SK-N-SH (cell line): ENCODE measurements around the gene SPIRE1.

Experiments used
- FOXM1 ChIP-seq: IDR thresholded peaks from 2 replicates; pipeline ENCODE4 v1.4.0; 2012; ENCODE audit warnings: low read depth, mild to moderate bottlenecking
- MXI1 ChIP-seq: IDR thresholded peaks from 2 replicates; pipeline ENCODE4 v1.6.1; 2012; ENCODE audit warnings: mild to moderate bottlenecking, low read depth, low read length, improper control_type of control experiment
- POLR2AphosphoS5 ChIP-seq: IDR thresholded peaks from 2 replicates; pipeline ENCODE4 v1.6.1; 2012; ENCODE audit warnings: low read depth, low read length
- RCOR1 ChIP-seq: fragments of 150-350 bp; IDR thresholded peaks from 2 replicates; pipeline ENCODE4 v1.6.1; 2017; ENCODE audit warnings: antibody characterized with exemption, low read length
- TF ChIP-seq, protein P1 (sequence below): IDR thresholded peaks from 2 replicates; pipeline ENCODE4 v1.4.0; 2012; ENCODE audit warnings: low read depth, borderline replicate concordance
- TF ChIP-seq, protein P2 (sequence below): fragments of 200-600 bp; sonication (generic); IDR thresholded peaks from 2 replicates; pipeline ENCODE4 v1.6.1; 2017; ENCODE audit warnings: antibody characterized with exemption, mild to moderate bottlenecking, moderate library complexity

DNA sequence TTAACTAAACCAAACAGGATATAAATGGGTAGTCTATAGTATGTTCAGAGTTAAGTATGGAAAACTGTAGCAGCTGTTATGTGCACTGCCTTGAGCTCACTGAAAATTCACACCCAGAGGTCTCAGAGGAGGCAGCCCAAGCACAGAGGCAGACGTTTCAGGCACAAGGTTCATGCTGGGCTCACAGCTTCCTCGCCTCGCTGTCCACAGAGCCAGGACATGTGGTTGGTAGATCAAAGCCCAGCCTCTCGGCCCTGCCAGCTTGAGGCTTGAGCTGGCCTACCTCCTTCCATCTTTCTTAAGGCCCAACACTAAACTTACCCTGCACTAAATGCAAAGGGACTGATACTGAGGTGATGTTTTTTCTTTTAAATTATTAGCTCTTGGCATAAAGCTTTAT lies 206.5 kb downstream of the SPIRE1 start:
- no peak for TF ChIP-seq MXI1
- TF ChIP-seq, protein P1, sequence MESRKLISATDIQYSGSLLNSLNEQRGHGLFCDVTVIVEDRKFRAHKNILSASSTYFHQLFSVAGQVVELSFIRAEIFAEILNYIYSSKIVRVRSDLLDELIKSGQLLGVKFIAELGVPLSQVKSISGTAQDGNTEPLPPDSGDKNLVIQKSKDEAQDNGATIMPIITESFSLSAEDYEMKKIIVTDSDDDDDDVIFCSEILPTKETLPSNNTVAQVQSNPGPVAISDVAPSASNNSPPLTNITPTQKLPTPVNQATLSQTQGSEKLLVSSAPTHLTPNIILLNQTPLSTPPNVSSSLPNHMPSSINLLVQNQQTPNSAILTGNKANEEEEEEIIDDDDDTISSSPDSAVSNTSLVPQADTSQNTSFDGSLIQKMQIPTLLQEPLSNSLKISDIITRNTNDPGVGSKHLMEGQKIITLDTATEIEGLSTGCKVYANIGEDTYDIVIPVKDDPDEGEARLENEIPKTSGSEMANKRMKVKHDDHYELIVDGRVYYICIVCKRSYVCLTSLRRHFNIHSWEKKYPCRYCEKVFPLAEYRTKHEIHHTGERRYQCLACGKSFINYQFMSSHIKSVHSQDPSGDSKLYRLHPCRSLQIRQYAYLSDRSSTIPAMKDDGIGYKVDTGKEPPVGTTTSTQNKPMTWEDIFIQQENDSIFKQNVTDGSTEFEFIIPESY = no peak
- TF ChIP-seq POLR2AphosphoS5 = no peak
- TF ChIP-seq RCOR1 = no peak
- no peak for TF ChIP-seq FOXM1
- TF ChIP-seq, protein P2, sequence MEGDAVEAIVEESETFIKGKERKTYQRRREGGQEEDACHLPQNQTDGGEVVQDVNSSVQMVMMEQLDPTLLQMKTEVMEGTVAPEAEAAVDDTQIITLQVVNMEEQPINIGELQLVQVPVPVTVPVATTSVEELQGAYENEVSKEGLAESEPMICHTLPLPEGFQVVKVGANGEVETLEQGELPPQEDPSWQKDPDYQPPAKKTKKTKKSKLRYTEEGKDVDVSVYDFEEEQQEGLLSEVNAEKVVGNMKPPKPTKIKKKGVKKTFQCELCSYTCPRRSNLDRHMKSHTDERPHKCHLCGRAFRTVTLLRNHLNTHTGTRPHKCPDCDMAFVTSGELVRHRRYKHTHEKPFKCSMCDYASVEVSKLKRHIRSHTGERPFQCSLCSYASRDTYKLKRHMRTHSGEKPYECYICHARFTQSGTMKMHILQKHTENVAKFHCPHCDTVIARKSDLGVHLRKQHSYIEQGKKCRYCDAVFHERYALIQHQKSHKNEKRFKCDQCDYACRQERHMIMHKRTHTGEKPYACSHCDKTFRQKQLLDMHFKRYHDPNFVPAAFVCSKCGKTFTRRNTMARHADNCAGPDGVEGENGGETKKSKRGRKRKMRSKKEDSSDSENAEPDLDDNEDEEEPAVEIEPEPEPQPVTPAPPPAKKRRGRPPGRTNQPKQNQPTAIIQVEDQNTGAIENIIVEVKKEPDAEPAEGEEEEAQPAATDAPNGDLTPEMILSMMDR = no peak
